ENCODE measurements around the gene LKAAEAR1. TPM values are rescaled to one million over a fixed set of nuclear protein-coding genes. Genes with fewer than 3 reads are reported as not detected.

The LKAAEAR1 gene
- total and polyA plus RNA-seq, 2 of the 13 experiments (the other 11 are each of a cell fraction or from before 2014, with no cell fraction given): not detected

DNA sequence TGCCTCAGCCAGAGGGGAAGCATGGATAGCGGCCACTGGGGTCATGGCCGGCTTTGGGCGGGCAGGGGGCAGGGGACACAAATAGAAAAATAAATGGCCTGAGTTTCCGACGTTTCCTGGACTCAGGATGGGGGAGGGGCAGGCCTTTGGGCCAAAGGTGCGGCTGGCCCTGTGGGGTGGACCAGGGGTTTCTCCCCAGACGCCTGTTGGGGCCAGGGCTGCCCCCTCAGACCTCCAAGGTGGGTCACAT is 27.6 kb downstream of the LKAAEAR1 start (continued):
- TF ChIP-seq, protein P1, sequence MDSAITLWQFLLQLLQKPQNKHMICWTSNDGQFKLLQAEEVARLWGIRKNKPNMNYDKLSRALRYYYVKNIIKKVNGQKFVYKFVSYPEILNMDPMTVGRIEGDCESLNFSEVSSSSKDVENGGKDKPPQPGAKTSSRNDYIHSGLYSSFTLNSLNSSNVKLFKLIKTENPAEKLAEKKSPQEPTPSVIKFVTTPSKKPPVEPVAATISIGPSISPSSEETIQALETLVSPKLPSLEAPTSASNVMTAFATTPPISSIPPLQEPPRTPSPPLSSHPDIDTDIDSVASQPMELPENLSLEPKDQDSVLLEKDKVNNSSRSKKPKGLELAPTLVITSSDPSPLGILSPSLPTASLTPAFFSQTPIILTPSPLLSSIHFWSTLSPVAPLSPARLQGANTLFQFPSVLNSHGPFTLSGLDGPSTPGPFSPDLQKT (CRISPR knock-in tag; IDR thresholded peaks at IDR 0.05; ENCODE audit: borderline replicate concordance): no peak
- TF ChIP-seq, protein P2, sequence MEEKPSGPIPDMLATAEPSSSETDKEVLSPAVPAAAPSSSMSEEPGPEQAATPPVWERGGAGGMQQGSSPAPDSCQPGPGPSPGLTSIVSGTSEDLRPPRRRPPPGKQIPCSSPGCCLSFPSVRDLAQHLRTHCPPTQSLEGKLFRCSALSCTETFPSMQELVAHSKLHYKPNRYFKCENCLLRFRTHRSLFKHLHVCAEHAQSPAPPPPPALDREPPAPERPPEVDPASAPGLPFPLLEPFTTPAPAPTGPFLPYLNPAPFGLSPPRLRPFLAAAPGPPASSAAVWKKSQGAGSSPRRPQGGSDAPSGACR (CRISPR knock-in tag; IDR thresholded peaks at IDR 0.05): no peak
- no peak for TF ChIP-seq BHLHE40 (IDR thresholded peaks at IDR 0.05; ENCODE audit: low read length)
- TF ChIP-seq RERE (CRISPR knock-in tag; IDR thresholded peaks at IDR 0.05; ENCODE audit: low read depth): no peak
- no peak for TF ChIP-seq PLRG1 (conservative IDR thresholded peaks at IDR 0.05)
- TF ChIP-seq ZNF547 (CRISPR knock-in tag; IDR thresholded peaks at IDR 0.05): no peak
- TF ChIP-seq ZNF530 (CRISPR knock-in tag; IDR thresholded peaks at IDR 0.05; ENCODE audit: low read depth): peak; percentile 3; the same call in 1 of the 2 replicates
- TF ChIP-seq SP4 (CRISPR knock-in tag; IDR thresholded peaks at IDR 0.05): no peak
- TF ChIP-seq MAX (IDR thresholded peaks at IDR 0.05): no peak
- 0 out of 2 replicates have a peak, but pooled peaks have one; percentile 43 for TF ChIP-seq MTA1 (CRISPR knock-in tag; IDR thresholded peaks at IDR 0.05; ENCODE audit: borderline replicate concordance)
- TF ChIP-seq HOXD1 (CRISPR knock-in tag; IDR thresholded peaks at IDR 0.05): peak; percentile 21; the same call in 1 of the 2 replicates
- TF ChIP-seq FOXA3 (CRISPR knock-in tag; IDR thresholded peaks at IDR 0.05): peak; percentile 27; the same call in 1 of the 2 replicates
- TF ChIP-seq ZNF333 (CRISPR knock-in tag; IDR thresholded peaks at IDR 0.05; ENCODE audit: borderline replicate concordance): no peak
- TF ChIP-seq ZBTB42 (CRISPR knock-in tag; IDR thresholded peaks at IDR 0.05): no peak
- no peak for TF ChIP-seq NR2F2 (IDR thresholded peaks at IDR 0.05; ENCODE audit: borderline replicate concordance, low read depth)
- TF ChIP-seq GATAD1 (CRISPR knock-in tag; IDR thresholded peaks at IDR 0.05): no peak
- no peak for TF ChIP-seq ARID2 (CRISPR knock-in tag; IDR thresholded peaks at IDR 0.05; ENCODE audit: borderline replicate concordance)
- TF ChIP-seq, protein P3, sequence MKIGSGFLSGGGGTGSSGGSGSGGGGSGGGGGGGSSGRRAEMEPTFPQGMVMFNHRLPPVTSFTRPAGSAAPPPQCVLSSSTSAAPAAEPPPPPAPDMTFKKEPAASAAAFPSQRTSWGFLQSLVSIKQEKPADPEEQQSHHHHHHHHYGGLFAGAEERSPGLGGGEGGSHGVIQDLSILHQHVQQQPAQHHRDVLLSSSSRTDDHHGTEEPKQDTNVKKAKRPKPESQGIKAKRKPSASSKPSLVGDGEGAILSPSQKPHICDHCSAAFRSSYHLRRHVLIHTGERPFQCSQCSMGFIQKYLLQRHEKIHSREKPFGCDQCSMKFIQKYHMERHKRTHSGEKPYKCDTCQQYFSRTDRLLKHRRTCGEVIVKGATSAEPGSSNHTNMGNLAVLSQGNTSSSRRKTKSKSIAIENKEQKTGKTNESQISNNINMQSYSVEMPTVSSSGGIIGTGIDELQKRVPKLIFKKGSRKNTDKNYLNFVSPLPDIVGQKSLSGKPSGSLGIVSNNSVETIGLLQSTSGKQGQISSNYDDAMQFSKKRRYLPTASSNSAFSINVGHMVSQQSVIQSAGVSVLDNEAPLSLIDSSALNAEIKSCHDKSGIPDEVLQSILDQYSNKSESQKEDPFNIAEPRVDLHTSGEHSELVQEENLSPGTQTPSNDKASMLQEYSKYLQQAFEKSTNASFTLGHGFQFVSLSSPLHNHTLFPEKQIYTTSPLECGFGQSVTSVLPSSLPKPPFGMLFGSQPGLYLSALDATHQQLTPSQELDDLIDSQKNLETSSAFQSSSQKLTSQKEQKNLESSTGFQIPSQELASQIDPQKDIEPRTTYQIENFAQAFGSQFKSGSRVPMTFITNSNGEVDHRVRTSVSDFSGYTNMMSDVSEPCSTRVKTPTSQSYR (CRISPR knock-in tag; IDR thresholded peaks at IDR 0.05; ENCODE audit: borderline replicate concordance): peak; percentile 96
- no peak for TF ChIP-seq SRSF4 (IDR thresholded peaks at IDR 0.05; ENCODE audit: low read depth, low read length, poor library complexity, severe bottlenecking)

Measured in HepG2 (cell line).